Esophagus mucosa (tissue), 1 donor: ENCODE measurements around the gene CFAP221. TPM values are rescaled to one million over a fixed set of nuclear protein-coding genes. Genes with fewer than 3 reads are reported as not detected.

Experiments
- ATAC-seq: fragments of 200-7000 bp; cut with Tn5 transposase; one replicate; pipeline ENCODE4 v1.9.1; 2020
- total RNA-seq: library from RNA; stranded (reverse); gene quantifications from one replicate; pipeline ENCODE4 v1.2.4, GENCODE V29; 2023
- donor health status: DM: yes; HTN: yes; CAD: no.

Gene CFAP221
- total RNA-seq, 1 donor from 2014 or later: not detected

DNA sequence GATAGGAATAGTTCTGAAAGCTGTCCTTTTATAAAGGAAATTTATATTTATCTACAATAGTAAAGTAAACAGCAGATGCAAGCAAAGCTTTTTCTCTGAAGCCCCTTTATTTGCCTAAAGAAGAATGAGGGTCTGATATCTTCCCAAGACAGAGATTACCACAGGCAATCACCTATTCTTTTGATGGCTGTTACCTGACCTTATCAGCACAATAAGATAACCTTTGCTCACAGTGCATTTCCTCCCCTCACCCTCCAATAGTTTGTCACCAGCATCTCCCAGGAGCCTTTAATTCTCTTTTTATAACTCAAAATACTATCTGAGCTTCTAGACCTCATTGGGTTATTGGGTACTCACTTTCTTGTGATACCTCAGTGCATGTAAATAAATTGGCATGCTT lies 6.5 kb upstream of the CFAP221 start:
- no peak for ATAC-seq

DNA sequence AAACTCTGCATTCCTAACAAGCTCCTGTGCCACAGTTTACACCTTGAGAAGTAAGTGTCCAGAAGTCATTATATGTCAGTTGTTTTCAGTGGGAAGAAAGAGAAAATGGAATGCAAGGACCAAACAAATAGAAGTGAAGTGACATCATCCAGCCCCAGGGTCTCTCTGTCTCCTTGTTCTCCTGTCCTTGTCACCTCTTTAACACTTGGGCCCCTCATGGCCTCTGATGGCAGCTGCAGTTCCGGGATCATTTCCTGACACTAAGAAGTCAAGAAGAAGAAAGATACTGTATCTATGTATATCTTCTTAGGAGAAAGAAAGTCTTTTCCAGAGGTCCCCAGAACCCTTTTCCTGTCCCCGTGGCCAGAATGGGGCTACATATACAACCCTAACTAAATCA lies 2.8 kb upstream of the CFAP221 start:
- no peak for ATAC-seq

DNA sequence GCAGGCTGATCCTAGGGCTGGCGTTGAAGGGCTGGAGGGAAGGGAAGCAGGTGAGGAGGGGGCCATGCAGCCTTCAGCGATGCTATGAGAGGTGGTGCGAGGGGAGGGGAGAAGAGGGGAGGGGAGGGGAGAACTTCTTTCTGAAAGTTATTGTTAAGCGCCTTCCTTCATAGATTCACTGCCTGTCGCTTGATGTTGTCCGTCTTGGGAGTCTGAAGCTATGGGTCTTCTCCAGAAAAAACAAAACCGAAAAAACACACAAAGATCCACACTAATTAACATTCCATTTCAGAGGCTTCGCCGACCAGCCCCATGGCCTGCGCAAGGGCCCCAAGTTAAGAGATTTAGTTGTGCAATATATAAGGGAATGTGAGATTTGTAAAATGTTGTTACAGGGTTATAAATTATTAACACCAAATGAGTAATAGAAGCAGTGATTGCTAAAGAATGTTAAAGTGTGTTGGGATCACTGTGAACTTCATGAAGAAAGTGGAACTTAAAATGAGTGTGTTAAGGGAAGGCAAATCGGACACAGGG lies 758 bp downstream of the CFAP221 start:
- no peak for ATAC-seq

DNA sequence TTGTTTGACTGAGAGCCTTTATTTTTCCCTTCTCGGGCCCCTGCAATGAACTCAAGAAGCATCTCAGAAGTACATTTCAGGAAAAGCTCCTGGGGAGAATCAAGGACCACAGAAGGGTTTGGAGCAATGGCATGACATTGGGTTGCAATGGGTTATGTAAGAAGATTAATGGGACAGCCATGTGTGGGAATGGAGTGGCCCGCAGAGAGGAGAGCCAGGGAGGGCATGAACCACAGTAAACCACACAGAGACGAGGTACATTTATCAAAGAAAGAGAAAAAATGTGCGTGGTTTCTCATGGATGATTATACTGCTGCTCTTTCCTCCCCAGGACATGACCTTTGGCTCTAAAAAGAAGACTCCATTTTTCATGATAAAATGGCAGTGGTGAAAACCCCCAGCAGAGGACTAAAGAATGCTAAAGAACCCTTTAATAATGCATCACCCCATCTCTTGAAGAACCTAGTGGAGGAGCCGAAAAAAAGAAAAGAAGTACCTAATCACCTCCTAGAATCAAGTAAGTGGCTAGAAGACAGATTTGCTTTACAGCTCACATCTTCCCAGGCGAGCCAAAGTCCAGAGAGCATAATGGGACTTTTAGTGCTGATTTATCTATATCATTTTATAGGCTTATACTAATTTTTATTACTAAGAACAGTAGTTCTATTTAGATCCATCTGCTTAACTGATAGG lies 1.7 kb downstream of the CFAP221 start:
- no peak for ATAC-seq

DNA sequence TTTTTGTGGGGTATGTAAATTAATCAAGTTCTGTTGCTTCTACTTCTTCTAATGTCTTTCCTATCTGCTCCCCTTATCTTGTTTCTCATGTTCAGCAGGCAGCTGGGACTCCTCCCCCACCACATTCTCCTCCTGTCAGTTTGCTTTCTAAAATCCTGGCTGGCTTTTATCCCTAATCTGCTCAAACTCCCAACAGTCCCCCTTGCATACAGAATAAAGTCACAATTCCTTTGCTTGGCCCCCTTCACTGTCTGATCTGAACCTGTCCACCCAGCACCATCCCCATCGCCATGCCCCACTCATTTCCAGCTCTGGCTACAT lies 2.2 kb downstream of the CFAP221 start:
- ATAC-seq: no peak

DNA sequence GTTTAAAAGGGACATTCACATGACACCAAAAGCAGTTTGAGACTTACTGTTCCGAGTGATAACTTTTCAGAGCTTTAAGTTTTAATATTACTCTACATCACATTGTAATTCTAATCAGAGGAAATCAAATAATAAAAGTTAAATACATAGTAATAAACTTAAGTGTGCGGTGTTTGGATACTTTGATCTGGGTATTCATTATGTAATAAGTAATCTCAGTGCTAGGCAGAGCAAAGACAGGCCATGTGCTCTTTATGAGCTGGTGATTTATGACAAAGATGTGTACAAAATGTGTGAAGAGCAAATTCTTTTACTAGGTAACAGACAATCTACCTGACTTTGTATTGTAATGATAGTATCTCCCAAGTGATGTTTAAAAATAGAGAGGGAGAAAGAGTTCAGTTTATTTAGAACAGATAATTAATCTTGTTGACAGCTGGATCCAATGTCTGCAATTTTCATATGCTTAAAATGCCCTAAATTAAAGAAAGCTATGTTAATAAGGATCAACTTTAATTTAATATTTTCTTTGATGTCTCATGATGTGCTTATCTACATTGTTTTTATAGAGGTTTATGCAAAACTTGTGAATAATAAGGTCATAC lies 4.4 kb downstream of the CFAP221 start:
- ATAC-seq: no peak

DNA sequence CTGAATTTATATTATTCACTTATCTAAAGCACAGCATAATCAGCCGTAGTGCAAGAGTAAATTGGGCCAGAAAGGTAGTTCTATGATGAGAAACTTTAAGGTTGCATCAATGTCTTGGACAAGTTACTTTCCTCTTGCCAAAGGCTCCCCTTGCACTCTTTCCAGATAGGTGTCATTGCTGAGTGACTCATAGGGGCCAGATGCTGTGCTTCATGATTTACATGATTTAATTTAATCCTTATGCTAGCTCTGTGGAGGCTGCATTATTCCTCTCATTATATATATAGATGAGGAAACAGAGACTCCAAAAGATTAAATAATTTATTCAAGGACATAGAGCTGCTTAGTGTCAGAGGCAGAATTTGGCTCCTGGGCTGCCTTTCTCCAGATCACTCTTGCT lies 5.0 kb downstream of the CFAP221 start:
- peak; percentile 68 for ATAC-seq

DNA sequence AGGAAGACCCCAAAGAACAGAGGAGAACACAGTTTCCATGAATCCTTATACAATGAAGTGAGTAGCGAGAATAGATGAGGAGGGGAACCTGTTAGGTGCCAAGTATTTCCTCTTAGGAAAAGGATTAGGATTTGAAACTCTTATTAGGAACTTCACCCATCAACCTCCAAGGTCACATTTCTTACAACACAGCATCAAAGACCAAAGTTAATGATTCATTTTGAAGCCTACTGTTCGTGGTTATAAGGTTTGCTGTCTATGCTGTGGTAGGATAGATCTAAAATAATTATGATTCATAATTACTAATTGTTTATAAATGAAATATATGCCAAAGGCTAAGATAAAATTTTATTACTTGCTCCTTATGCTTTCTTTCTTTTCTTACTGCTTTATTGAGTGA lies 6.1 kb downstream of the CFAP221 start:
- no peak for ATAC-seq

DNA sequence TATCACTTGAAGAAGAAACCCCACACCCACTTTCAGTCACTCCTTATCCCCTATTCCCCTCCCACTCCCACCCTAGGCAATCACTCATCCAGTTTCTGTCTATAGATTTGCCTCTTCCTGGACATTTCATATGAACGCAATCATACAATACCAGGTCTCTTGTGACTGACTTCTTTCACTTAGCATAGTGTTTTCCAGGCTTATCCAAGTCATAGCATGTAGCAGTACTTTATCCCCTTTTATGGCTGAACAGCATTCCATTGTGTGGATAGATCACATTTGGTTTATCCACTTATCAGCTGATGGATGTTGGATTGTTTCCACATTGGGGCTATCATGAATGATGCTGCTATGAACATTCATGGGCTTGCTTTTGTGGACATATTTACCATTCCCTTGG lies 6.6 kb downstream of the CFAP221 start:
- no peak for ATAC-seq

DNA sequence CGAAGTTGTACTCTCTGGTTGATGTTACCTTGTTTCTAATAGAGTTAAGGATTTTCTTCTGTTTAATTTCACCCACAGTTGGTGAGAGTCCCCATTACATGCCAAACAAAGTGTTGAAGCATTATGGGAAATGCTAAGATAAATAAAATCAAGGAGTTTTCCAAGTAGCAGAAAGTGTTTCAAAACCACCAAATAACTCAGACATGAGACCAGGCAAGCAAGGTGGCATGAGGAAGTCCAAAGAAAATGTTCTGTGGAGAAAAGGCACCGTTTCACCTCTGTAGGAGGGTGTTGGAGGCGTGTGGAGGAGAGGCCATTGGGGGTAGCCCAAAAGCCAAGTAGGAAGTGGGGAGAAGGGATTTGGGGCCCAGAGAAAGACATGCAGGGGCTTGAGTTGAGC lies 8.7 kb downstream of the CFAP221 start:
- ATAC-seq: no peak

DNA sequence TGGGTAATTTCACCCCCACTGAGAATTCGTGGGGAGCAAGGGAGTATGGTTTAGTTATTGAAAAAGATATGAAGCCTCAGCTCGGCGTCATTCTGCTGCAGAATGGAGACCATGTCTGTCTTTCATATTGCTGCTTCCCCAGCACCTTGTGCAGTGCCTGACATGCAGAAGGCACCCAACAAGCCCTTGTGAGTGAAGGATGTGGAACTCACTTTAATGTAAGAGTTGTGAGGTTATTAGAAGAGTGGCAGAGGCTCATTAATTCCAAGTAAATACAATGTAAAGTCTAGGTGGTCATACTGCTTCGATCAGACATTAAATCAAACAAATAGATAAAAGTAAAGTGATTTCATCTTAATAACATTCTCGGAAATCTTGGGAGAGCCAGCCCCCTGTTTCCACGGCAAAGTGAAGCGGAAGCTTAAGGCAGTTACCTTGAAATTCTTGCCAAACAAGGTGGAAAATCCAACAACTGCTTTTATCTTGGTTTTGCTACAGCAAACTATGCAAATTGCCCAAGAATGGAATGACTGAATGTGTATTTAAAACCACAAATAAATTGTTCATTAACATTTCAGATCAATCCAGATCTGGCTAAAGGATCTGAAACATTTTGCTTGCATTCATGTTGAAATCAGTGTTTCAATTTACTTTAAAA lies 9.6 kb downstream of the CFAP221 start:
- no peak for ATAC-seq

DNA sequence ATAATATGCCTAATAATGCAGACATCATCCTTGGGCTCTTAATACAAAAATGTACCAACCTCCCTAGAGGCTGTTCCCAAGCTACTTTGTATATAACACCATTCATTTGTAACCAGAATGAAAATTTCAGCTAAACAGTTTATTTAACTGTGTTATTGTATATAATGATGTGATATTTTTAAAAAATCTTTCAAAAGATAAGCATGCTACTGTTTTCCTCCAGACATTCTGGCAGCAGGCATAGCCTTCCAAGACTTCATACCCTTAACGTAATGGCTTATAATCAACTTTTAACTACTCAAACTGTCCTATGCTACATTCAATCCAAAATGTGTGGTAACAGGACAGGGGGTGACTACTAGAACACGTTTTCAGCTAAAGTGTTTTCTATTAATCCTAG lies 21.2 kb downstream of the CFAP221 start:
- ATAC-seq: no peak

DNA sequence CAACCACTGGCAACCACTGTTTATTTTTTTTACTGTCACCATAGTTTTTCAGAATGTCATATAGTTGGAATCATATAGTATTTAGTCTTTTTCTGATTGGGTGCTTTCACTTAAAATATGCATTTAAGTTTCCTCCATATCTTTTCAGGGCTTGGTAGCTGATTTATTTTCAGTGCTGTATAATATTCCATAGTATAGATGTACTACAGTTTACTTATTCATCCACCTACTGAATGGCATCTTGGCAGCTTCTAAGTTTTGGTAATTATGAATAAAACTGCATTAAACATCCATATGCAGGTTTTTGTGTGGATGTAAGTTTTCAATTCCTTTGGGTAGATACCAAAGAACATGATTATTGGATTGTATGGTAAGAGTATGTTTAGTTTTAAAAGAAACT lies 23.0 kb downstream of the CFAP221 start:
- no peak for ATAC-seq

DNA sequence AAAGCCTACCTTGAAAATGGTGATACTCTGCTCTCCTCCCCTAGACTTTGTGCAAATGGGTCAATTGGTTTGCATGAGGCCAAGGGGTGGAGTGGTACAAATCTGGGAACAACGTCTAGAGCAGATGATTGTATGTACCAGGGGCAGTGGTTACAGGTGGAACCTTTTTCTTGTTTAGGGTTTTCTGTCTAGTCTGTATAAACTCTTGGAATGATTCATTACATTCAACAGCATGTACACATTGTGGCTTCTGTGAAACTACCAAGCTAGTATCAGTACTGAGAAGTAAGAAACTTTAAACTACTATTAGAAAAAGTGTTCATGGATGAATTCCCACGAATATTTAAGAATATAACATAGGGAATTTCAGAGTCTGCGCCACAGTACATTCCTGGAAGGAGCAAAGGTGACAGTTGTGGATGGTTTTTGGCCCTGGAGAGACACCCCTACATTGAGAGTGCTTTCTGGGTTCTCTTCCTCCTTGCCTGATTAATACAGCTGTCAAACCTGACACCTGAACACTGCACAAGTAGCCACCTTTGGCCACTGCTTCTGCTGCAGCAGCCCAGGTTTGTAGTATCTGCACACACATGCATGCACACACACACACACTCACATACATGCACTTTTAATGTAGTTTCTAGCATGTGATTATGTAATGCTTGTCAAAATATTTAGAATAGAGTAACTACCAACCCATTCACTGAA lies 30.0 kb downstream of the CFAP221 start:
- ATAC-seq: no peak

DNA sequence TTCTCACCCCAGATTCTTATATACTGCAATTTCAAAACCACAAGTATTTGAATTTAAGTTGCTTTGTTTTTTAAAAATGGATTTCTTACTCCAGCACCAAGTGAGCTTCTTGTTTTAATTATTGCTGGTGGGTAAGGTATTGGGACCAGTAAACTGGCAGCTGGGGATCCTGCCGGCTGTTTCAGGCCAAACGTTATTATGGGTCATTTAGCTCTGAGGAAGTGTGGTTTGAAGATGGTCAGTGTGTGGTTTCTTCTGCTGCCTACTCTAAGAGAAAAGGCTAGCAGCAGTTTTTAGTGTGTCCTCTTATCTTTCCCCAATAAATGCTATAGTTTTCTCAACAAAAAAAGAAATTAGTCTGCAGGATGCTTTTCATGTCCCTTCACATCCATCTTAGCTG lies 30.6 kb downstream of the CFAP221 start:
- ATAC-seq: no peak

DNA sequence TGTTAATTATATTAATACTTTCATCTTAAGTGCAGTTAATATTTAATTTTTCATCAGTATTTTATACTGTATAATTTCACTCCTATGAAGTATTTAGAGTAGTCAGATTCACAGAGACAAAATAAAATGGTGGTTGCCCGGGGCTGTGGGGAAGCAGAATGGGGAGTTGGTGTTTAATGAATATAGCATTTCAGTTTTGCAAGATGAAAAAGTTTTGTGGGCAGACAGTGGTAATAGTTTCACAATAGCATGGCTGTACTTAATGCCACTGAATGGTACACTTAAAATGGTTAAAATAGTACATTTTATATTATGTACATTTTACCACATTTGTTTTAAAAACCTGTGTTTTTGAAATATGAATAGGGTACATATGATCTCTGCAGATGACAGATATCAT lies 31.2 kb downstream of the CFAP221 start:
- no peak for ATAC-seq

DNA sequence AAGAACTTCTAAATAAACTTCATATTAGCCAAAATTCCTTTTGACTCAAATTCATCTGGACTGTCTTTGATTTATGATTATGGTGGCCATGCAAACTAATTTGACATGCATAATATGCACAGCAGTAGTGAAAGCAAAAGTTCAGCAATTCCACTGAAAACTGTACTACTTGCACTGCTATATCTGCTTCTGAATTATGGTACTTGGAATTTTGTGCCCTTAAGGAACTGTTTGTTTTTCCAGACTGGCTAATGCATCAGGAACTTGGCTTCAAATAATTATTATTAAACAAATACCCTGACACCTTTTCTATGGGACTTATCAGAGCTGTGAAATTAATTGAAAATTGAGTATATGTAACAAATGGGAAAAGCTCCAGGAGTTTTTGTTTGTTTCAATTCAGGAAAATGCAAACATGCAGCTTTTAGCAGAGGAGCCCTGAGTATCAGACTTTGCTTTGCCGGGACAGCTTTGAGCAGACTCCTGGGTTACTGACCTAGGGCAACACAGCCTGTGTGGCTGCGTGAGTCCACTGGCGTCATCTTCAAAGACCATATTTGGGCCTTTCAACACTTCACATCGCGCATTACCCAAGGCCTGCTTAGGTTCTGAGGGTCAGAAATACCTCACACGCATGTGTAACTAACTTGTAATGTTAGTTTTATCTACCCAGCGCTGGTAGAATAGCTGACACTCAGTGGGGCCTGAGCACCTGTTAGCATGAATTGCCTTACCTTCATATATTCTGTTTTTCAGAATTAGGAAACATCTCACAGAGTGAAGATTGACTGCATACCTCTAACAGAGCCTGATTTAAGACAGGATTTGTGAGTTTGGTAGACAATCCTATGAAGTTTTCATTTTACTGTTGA lies 35.4 kb downstream of the CFAP221 start:
- ATAC-seq: no peak

DNA sequence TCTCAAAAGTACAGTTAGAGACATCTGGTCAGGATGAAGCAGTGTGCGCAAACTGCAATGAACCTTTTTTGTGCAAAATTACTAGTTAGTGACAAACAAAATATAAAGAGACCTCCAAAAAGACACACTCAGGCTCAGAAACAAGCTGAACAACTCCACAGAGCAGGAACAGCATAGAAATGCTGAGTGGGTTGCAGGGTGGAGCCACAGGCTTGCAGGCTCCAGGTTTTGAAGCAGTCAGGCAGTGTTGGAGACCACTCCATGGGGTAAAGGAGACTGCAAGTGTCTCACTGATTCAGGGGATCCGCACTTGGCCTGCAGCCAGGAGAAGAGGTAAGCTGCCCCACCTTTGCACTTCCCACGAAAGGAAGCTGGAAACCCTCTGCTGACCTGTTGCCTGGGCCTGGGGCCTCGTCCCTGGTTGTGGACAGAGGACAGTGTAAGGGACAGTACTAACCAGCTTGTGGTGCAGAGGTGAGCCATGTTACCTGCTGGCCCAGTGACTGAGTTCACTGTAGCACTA lies 36.4 kb downstream of the CFAP221 start:
- no peak for ATAC-seq

DNA sequence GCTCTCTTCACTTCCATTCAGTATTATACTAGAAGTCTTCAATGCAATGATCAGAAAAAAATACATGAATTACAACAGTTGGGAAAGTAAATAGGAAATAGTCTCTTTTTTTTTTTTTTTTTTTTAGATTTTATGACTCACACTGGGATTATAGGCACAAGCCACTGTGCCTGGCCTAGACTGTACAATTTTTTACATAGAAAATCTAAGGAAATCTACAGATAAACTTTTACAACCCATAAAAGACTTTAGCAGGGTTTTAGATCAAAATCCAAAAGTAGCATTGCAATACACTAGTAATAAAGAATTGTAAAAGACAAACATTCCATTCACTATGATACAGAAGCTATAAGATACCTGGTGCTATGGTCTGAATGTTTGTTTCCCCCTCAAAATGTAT lies 39.0 kb downstream of the CFAP221 start:
- ATAC-seq: no peak

DNA sequence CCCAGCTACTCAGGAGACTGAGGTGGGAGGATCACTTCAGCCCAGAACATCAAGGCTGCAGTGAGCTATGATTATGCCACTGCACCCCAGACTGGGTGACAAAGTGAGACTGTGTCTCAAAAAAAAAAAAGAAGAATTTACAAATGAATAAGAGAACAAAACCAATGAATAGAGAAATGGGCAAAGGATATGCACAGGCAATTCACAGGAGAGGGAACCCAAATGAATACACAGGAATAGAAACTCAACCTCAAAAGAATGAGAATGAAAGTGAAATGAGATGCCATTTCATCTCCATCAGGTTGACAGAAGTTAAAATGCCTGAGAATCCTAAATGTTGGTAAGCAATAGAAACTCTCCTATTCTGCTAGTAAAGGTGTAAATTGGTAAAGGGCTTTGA lies 40.2 kb downstream of the CFAP221 start:
- ATAC-seq: no peak

DNA sequence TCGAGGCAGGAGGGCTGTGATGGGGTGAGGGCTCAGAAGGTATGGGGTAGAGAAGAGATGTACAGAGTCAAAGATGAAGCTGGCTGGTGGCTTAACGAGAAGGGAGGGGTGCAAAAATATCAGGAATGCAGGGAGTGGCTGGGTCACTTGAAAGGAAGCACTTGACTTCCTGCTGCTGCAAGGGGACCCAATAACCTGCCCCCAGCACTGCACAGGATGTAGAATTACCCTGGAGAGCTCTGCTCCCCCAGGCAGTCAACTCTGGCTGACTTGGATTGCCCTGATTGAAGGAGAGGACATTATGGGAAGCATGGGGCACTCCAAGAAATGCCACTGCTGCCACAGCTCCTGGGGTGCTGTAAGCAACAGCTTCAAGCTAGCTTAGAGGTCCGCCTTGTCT lies 41.8 kb downstream of the CFAP221 start:
- no peak for ATAC-seq

DNA sequence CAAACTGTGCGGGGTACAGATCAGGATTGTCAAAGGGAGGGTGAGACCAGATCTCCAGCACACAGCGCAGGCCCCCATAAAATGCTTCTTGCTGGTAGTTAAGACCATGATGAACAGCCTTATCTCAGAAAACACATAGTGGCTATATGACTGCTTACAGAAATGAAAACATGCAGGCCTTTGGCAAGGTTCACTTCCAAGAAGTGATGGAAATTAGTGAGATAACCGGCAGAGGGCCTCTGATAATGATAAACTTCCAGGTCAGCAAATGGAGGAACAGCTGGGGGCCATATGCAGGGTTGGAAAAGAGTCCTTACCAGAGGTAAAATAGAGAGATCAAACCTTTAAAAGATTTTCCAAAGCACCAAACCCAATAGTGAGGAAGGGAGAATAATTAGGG lies 46.6 kb downstream of the CFAP221 start:
- no peak for ATAC-seq
